SK-N-SH treated with all-trans-retinoic acid at 6 μM for 48 hours (cell line): ENCODE results near the gene C19orf44.

Experiments
- ESRRG ChIP-seq: fragments of 250-450 bp; sonication (Bioruptor Pico); IDR thresholded peaks from 2 replicates; pipeline ENCODE4 v1.6.1; 2021; ENCODE audit warnings: mild to moderate bottlenecking
- OSR1 ChIP-seq: fragments of 250-450 bp; sonication (Bioruptor Pico); IDR thresholded peaks from 2 replicates; pipeline ENCODE4 v1.8.0; 2022; ENCODE audit warnings: moderate library complexity, mild to moderate bottlenecking, inconsistent platforms
- RARB ChIP-seq: fragments of 250-450 bp; sonication (Bioruptor Pico); IDR thresholded peaks from 2 replicates; pipeline ENCODE4 v1.8.0; 2021; ENCODE audit warnings: mild to moderate bottlenecking, moderate library complexity
- SNAI2 ChIP-seq: fragments of 250-450 bp; sonication (Bioruptor Pico); IDR thresholded peaks from 2 replicates; pipeline ENCODE4 v1.5.0; 2020; ENCODE audit warnings: mild to moderate bottlenecking, moderate library complexity
- TOX ChIP-seq: fragments of 250-450 bp; sonication (Bioruptor Pico); IDR thresholded peaks from 2 replicates; pipeline ENCODE4 v1.8.0; 2021; ENCODE audit warnings: mild to moderate bottlenecking, moderate library complexity, borderline replicate concordance
- ZFP30 ChIP-seq: fragments of 450-650 bp; formaldehyde crosslinking; IDR thresholded peaks from 2 replicates; pipeline ENCODE4 v1.5.0; 2022; ENCODE audit warnings: mild to moderate bottlenecking, moderate library complexity
- ZNF8 ChIP-seq: fragments of 450-650 bp; formaldehyde crosslinking; IDR thresholded peaks from 2 replicates; pipeline ENCODE4 v1.5.0; 2020; ENCODE audit warnings: mild to moderate bottlenecking, moderate library complexity
- TF ChIP-seq, protein P1 (sequence below): fragments of 250-450 bp; sonication (Bioruptor Pico); IDR thresholded peaks from 2 replicates; pipeline ENCODE4 v1.5.1; 2020; ENCODE audit warnings: low read depth, mild to moderate bottlenecking, moderate library complexity

DNA sequence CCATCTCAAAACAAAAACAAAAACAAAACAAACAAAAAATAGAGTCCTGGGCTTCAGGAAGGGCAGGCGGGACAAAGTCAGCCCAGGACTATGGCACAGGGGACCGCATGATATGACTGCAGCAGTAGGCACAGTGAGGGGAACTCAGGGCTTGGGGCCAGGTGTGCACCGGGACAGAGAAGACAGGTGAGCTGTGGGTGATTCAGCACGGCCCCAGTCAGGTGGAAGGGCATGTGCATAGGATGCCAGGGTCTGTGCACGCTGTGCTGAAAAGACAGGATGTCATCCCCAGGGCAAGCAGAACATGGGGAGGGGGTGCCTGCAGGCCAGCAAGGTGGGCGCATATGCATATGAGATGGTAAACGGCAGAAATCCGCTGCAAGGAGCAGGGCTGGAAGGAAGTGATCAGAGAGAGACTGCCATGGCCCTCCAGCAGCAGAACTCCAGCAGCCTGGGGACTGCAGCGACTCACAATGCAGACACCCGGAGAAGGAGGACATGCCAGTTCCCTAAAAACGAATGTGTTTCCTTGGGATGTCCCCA lies 39.5 kb upstream of the C19orf44 start:
- TF ChIP-seq ZNF8 (CRISPR knock-in tag) (no peak), RARB (CRISPR knock-in tag) (no peak), OSR1 (CRISPR knock-in tag) (no peak), TOX (CRISPR knock-in tag) (no peak), ZFP30 (CRISPR knock-in tag) (no peak), ESRRG (CRISPR knock-in tag) (no peak), SNAI2 (CRISPR knock-in tag) (no peak)
- TF ChIP-seq, protein P1, sequence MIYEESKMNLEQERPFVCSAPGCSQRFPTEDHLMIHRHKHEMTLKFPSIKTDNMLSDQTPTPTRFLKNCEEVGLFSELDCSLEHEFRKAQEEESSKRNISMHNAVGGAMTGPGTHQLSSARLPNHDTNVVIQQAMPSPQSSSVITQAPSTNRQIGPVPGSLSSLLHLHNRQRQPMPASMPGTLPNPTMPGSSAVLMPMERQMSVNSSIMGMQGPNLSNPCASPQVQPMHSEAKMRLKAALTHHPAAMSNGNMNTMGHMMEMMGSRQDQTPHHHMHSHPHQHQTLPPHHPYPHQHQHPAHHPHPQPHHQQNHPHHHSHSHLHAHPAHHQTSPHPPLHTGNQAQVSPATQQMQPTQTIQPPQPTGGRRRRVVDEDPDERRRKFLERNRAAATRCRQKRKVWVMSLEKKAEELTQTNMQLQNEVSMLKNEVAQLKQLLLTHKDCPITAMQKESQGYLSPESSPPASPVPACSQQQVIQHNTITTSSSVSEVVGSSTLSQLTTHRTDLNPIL = no peak
